ENCODE data around the gene CLDN16. TPM values are rescaled to one million over a fixed set of nuclear protein-coding genes. Genes with fewer than 3 reads are reported as not detected.

Gene CLDN16
- polyA plus RNA-seq, 2 of the 4 experiments (the other 2 are of a cell fraction): 0.21 to 0.66 TPM

DNA sequence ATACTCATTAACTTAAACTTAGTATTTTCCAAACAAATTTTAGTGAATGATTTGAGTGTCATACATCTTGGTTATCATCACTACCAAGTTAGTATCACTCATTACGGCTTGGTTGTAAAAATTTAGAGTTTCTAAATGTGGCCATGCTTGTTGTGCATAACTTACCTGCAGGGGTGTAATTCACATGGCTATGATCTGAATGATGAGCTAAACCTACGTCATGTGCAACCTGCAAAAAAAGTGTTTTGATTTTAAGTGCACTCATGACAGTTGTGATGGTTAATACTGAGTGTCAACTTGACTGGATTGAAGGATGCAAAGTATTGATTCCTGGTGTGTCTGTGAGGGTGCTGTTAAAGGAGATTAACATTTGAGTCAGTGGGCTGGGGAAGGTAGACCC lies 17.6 kb upstream of the CLDN16 start:
- no peak for FAIRE-seq
- 81% methylated on average over 2 of the region's 2 CpGs for WGBS (ENCODE audit: missing lambda C conversion rate)
- TF ChIP-seq RCOR1 (IDR thresholded peaks at IDR 0.05; ENCODE audit: low read depth, low read length): no peak
- TF ChIP-seq NR3C1 (IDR thresholded peaks at IDR 0.05): no peak
- TF ChIP-seq SREBF2 (IDR thresholded peaks at IDR 0.05): no peak
- ChIA-PET POLR2A (no interaction called here), CTCF (interaction anchor here (0.6 to 1.5 kb wide), 2 partner anchors 14 to 48 kb away, joined by 3 read pairs; partner anchors contain the start of gene CLDN1)
- Histone ChIP-seq H3K9me3 (no peaks in the 10 kb centered on the region), H3K4me3 (no peak overlapping the region), H3K4me1 (peaks cover 15% of the 10 kb centered on the region; the same call in 2 of the 3 replicates), H3K4me2 (no peak overlapping the region), H3K27ac (no peak overlapping the region)
- DNase-seq (ENCODE audit: low read depth in 1 of 2, low spot score in 1 of 2): no peak
- ATAC-seq: no peak

GRCh38 chr3:190371152-190371551 lies 16.8 kb upstream of the CLDN16 start:
- ATAC-seq (no peak), DNase-seq (ENCODE audit: low read depth in 1 of 2, low spot score in 1 of 2) (no peak), FAIRE-seq (no peak)
- Histone ChIP-seq H3K27ac (no peak overlapping the region), H3K4me1 (peaks cover 18% of the 10 kb centered on the region; the same call in 2 of the 3 replicates), H3K4me3 (no peak overlapping the region), H3K9me3 (no peaks in the 10 kb centered on the region), H3K4me2 (no peak overlapping the region)
- TF ChIP-seq KDM1A (IDR thresholded peaks at IDR 0.05; ENCODE audit: low read depth) (no peak), RARB (CRISPR knock-in tag; IDR thresholded peaks at IDR 0.05) (no peak), NFE2L2 (conservative IDR thresholded peaks at IDR 0.05; ENCODE audit: low read length) (no peak), ZC3H11A (IDR thresholded peaks at IDR 0.05) (no peak), HOXB13 (CRISPR knock-in tag; IDR thresholded peaks at IDR 0.05; ENCODE audit: low read depth) (no peak), CHD2 (IDR thresholded peaks at IDR 0.05; ENCODE audit: low read length, partially characterized antibody) (no peak), RCOR1 (IDR thresholded peaks at IDR 0.05; ENCODE audit: low read depth, low read length) (no peak), HOXA7 (CRISPR knock-in tag; IDR thresholded peaks at IDR 0.05) (no peak), TFCP2L1 (CRISPR knock-in tag; IDR thresholded peaks at IDR 0.05) (no peak)
- POLR2A ChIA-PET: no interaction called here
- CTCF ChIA-PET: interaction anchor here (3.0 kb wide), 1 partner anchor 13 kb away, joined by 28 read pairs; no protein-coding TSS in a partner anchor
- WGBS (ENCODE audit: missing lambda C conversion rate): 50% methylated on average over 2 of the region's 2 CpGs

DNA sequence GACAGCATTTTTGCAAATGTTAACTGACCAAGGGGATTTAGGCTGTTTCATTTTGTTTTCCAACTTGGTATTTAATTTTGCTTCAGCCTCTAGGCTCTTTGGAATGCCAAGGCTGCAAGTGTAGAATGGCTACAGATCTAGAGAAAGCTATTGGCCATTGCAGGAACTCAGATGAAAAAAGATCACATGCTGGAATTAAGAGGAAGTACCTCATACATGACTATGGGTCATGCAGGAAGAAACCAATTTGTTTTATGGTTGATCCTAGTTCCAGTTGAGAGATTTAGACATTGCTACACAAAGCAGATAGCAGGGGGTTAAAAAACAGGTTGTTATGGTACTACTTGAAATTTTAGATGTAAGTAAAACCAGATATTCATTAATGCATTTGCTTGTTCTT lies 12.7 kb upstream of the CLDN16 start:
- Histone ChIP-seq H3K27ac (no peak overlapping the region), H3K9me3 (no peaks in the 10 kb centered on the region), H3K4me3 (no peak overlapping the region), H3K4me2 (no peak overlapping the region), H3K4me1 (peaks cover 25% of the 10 kb centered on the region)
- ATAC-seq: no peak
- POLR2A ChIA-PET: no interaction called here
- no peak for FAIRE-seq
- DNase-seq (ENCODE audit: low read depth in 1 of 2, low spot score in 1 of 2): no peak
- CTCF ChIA-PET: interaction anchor here (1.0 to 1.6 kb wide), 2 partner anchors 9 to 53 kb away, joined by 3 to 5 read pairs; partner anchors contain the start of gene CLDN1
- TF ChIP-seq MAZ (IDR thresholded peaks at IDR 0.05; ENCODE audit: borderline replicate concordance, low read depth, low read length): no peak
- TF ChIP-seq HES2 (IDR thresholded peaks at IDR 0.05): no peak
- TF ChIP-seq, protein P1, sequence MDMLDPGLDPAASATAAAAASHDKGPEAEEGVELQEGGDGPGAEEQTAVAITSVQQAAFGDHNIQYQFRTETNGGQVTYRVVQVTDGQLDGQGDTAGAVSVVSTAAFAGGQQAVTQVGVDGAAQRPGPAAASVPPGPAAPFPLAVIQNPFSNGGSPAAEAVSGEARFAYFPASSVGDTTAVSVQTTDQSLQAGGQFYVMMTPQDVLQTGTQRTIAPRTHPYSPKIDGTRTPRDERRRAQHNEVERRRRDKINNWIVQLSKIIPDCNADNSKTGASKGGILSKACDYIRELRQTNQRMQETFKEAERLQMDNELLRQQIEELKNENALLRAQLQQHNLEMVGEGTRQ (IDR thresholded peaks at IDR 0.05): no peak

DNA sequence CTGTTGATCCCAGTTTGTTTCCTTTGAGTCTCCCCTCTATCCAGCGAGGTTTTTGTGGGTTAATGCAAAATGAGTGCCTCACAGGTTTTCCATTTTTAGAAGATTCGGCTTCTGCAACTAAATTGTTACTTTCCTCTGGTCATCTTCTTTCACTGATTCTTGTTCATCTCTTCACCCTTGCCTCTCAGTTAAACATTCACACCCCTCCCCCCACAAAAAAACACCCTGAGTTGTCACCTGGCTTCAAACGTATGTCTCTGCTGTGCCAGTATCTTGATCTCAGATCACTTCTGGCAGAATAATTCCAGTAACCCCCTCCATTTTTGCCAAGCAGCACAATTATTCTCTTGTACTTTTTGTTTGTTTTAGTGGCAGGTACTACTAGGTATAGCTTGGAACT lies 12.3 kb upstream of the CLDN16 start:
- TF ChIP-seq CHD2 (IDR thresholded peaks at IDR 0.05; ENCODE audit: low read length, partially characterized antibody): no peak
- Histone ChIP-seq H3K9me3 (no peaks in the 10 kb centered on the region), H3K4me2 (no peak overlapping the region), H3K4me3 (no peak overlapping the region), H3K27ac (0 out of 6 replicates have a peak overlapping the region, but pooled peaks of 1 of the 2 experiments have one; percentile 16), H3K4me1 (peaks cover 25% of the 10 kb centered on the region)
- 81% methylated on average over 3 of the region's 3 CpGs for WGBS (ENCODE audit: missing lambda C conversion rate)
- CTCF ChIA-PET: interaction anchor here (1.0 to 1.6 kb wide), 3 partner anchors 9 to 54 kb away, joined by 3 to 5 read pairs (median 3); partner anchors contain the start of gene CLDN1
- FAIRE-seq (no peak), DNase-seq (ENCODE audit: low read depth in 1 of 2, low spot score in 1 of 2) (no peak), ATAC-seq (no peak)
- POLR2A ChIA-PET: no interaction called here

DNA sequence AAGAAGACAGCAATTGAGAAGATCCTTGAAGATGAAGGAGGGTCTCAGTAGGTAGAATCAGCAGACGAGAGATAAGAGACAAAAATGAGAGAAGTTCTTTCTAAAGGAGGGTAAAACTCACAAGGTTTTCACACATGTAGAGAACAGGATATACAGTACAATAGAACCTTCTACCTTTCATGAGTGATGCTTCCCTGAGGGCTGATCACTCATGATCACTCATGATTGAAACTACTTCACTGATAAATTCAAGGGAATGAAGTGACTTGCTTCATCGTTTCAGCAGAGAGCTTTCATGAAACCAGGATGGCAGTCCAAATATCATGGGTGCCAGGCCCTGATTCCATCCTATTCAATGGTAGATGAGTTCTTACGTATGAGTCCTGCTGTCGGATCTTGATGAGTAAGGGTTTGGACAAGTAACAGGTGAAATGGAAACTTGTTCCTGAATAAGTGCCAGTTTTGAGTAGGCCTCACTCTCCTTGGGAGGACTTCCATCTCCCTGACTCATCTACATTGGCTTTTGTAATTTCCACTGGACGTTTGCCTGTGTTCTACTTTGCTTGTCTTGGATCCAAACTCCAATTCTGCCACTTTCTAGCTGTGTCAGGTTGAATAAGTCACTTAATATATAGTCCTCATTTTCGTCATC lies 9.6 kb upstream of the CLDN16 start:
- ATAC-seq: peak in 1 of 2 experiments; percentile 36; a peak in 1 of 6 replicates
- TF ChIP-seq RAD21 (conservative IDR thresholded peaks at IDR 0.05 in 1 of 2, IDR thresholded peaks at IDR 0.05 in 1 of 2) (no peak), JUNB (IDR thresholded peaks at IDR 0.05) (peak; percentile 50), CEBPB (IDR thresholded peaks at IDR 0.05) (peak; percentile 30 to 50; a peak in 1 of 4 replicates), FOSL2 (IDR thresholded peaks at IDR 0.05) (0 out of 2 replicates have a peak, but pooled peaks have one; percentile 8), FOSL2 (CRISPR knock-in tag; IDR thresholded peaks at IDR 0.05) (0 out of 2 replicates have a peak, but pooled peaks have one; percentile 8), EP300 (IDR thresholded peaks at IDR 0.05) (no peak)
- peak in 1 of 2 experiments; percentile 48 for DNase-seq (ENCODE audit: low read depth in 1 of 2, low spot score in 1 of 2)
- H3K27ac ChIP-seq: peak overlapping the region in 1 of 2 experiments; percentile 68; a peak in 3 of 6 replicates
- no peak overlapping the region for H3K4me3 ChIP-seq
- no peak for FAIRE-seq
- no peaks in the 10 kb centered on the region for H3K9me3 ChIP-seq
- ChIA-PET CTCF (interaction anchor here (0.6 to 2.1 kb wide), 5 partner anchors 33 to 417 kb away, joined by 3 to 7 read pairs (median 4); partner anchors contain the start of gene CLDN1), POLR2A (no interaction called here)
- H3K4me1 ChIP-seq: peaks cover 35% of the 10 kb centered on the region
- 59% methylated on average over 6 of the region's 6 CpGs for WGBS (ENCODE audit: missing lambda C conversion rate)
- 0 out of 3 replicates have a peak overlapping the region, but pooled peaks have one; percentile 9 for H3K4me2 ChIP-seq
